Fibroblast of lung (primary cell): ENCODE data around the gene SLC6A19. TPM values are rescaled to one million over a fixed set of nuclear protein-coding genes. Genes with fewer than 3 reads are reported as not detected.

Experiments
- DNase-seq, 2 donors: peaks; one replicate each; pipeline versions ENCODE4 v3.0.0 to v3.0.0-alpha.2; 2010; ENCODE audit warnings: low read depth in 2 of 2
- H2AFZ ChIP-seq: 2 replicates; pipeline ENCODE4 v1.5.1; 2012; ENCODE audit warnings: low read length, control low read depth, inconsistent platforms
- H3K27ac ChIP-seq: 2 replicates; pipeline ENCODE4 v1.5.1; 2011; ENCODE audit warnings: low read length, control low read depth; ENCODE audit not compliant: insufficient read depth
- H3K27me3 ChIP-seq: 2 replicates; pipeline ENCODE4 v1.5.1; 2011; ENCODE audit warnings: mild to moderate bottlenecking, low read length; ENCODE audit not compliant: control insufficient read depth, insufficient read depth
- H3K36me3 ChIP-seq: 2 replicates; pipeline ENCODE4 v1.5.1; 2011; ENCODE audit warnings: low read length; ENCODE audit not compliant: control insufficient read depth, insufficient read depth
- H3K4me1 ChIP-seq: 2 replicates; pipeline ENCODE4 v1.5.1; 2011; ENCODE audit warnings: low read length; ENCODE audit not compliant: control insufficient read depth, insufficient read depth; ENCODE audit errors: extremely low read depth
- H3K4me2 ChIP-seq: 2 replicates; pipeline ENCODE4 v1.5.1; 2011; ENCODE audit warnings: low read length, control low read depth; ENCODE audit not compliant: insufficient read depth; ENCODE audit errors: extremely low read depth
- H3K4me3 ChIP-seq, 4 experiments: fragments of 200-600 bp in 1 of 4; sonication (generic) in 1 of 4; replicated peaks in 1 of 4; 2 replicates each; pipeline ENCODE4 v1.5.1; 2011 to 2016; ENCODE audit warnings: low read length in 4 of 4, low read depth in 3 of 4, mild to moderate bottlenecking in 3 of 4, control low read depth in 2 of 4, inconsistent platforms in 1 of 4, mixed read lengths in 1 of 4; ENCODE audit not compliant: insufficient read depth in 1 of 4; ENCODE audit errors: control extremely low read depth in 1 of 4
- H3K79me2 ChIP-seq: 2 replicates; pipeline ENCODE4 v1.5.1; 2012; ENCODE audit warnings: mild to moderate bottlenecking, low read length, inconsistent platforms; ENCODE audit not compliant: control insufficient read depth, insufficient read depth
- H3K9ac ChIP-seq: 2 replicates; pipeline ENCODE4 v1.5.1; 2011; ENCODE audit warnings: mild to moderate bottlenecking, low read length, control low read depth; ENCODE audit not compliant: insufficient read depth
- H3K9me3 ChIP-seq: 2 replicates; pipeline ENCODE4 v1.5.1; 2012; ENCODE audit warnings: low read depth, low read length; ENCODE audit not compliant: control insufficient read depth, insufficient read depth
- H4K20me1 ChIP-seq: 2 replicates; pipeline ENCODE4 v1.5.1; 2011; ENCODE audit warnings: low read length; ENCODE audit not compliant: control insufficient read depth, insufficient read depth; ENCODE audit errors: extremely low read depth
- EZH2 ChIP-seq: IDR thresholded peaks from 2 replicates; pipeline ENCODE4 v1.5.1; 2012; ENCODE audit warnings: low read length, control low read depth, mild to moderate bottlenecking; ENCODE audit errors: missing control alignments
- polyA plus RNA-seq, 2 donors: library from polyadenylated mRNA; depleted of rRNA in 1 of 2; stranded (reverse) in 1 of 2; unstranded in 1 of 2; fragments of >200 nt; gene quantifications; 2 replicates each; pipeline ENCODE4 v1.2.1, GENCODE V29; 2011 to 2012; ENCODE audit warnings: missing spikeins in 1 of 2
- total RNA-seq: library from RNA; depleted of rRNA; stranded (reverse); fragments of >200 nt; gene quantifications from 2 replicates; pipeline ENCODE4 v1.2.1, GENCODE V29; 2014
- TF ChIP-seq, protein P1 (sequence below), 2 donors: IDR thresholded peaks in 1 of 2; conservative IDR thresholded peaks in 1 of 2; 1 replicate in 1 of 2; 2 replicates in 1 of 2; pipeline ENCODE4 v1.5.1; 2011 to 2012; ENCODE audit warnings: low read length in 2 of 2, control low read depth in 1 of 2, inconsistent platforms in 1 of 2, low read depth in 1 of 2, mild to moderate bottlenecking in 1 of 2

The SLC6A19 gene
- total and polyA plus RNA-seq, 2 donors (not counting 1 experiment from before 2014, with no cell fraction given): not detected

DNA sequence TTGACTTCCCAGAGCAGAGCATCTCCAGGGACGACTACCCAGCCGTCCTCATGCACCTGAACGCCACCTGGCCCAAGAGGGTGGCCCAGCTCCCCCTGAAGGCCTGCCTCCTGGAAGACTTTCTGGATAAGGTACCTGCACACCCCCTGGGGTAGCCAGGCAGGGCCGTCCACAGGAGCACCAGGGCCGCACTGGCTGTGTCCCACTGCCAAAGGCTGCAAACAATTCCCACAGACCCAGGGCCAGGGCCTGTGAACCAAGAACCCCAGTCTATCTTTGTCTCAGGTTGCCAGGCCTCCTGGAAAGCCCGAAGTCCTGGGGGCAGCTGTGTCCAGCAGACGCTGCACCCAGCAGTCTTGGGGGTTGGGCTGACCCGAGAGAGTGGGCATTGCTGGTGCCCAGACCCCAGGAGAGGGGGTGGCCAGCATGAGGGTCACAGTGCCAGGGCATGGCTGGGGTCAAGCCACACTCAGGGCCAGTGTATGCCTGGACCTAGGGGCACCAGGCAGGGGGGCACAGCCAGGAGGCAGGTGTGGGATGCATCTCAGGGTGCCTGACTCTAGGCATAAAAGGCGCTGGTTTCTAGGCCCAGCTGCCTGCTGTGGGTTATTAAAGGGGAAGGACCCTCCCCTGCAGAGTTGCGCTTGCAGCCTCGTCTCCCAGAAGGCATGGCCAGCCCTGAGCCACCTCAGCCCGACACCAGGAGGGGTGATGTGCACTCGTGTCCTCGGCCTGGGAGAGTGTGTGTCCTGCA lies 41.5 kb downstream of the SLC6A19 start:
- no peak for TF ChIP-seq EZH2
- TF ChIP-seq, protein P1, sequence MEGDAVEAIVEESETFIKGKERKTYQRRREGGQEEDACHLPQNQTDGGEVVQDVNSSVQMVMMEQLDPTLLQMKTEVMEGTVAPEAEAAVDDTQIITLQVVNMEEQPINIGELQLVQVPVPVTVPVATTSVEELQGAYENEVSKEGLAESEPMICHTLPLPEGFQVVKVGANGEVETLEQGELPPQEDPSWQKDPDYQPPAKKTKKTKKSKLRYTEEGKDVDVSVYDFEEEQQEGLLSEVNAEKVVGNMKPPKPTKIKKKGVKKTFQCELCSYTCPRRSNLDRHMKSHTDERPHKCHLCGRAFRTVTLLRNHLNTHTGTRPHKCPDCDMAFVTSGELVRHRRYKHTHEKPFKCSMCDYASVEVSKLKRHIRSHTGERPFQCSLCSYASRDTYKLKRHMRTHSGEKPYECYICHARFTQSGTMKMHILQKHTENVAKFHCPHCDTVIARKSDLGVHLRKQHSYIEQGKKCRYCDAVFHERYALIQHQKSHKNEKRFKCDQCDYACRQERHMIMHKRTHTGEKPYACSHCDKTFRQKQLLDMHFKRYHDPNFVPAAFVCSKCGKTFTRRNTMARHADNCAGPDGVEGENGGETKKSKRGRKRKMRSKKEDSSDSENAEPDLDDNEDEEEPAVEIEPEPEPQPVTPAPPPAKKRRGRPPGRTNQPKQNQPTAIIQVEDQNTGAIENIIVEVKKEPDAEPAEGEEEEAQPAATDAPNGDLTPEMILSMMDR (conservative IDR thresholded peaks at IDR 0.05 in 1 of 2, IDR thresholded peaks at IDR 0.05 in 1 of 2; ENCODE audit: low read depth in 1 of 2, low read length in 2 of 2): no peak
- H3K9me3 ChIP-seq: no peaks in the 10 kb centered on the region
- no peaks in the 10 kb centered on the region for H3K36me3 ChIP-seq
- H3K27me3 ChIP-seq: no peaks in the 10 kb centered on the region
- DNase-seq: no peak
- no peak overlapping the region for H2AFZ ChIP-seq
- H3K9ac ChIP-seq: no peak overlapping the region
- no peaks in the 10 kb centered on the region for H3K4me1 ChIP-seq
- H3K4me2 ChIP-seq: no peak overlapping the region
- no peaks in the 10 kb centered on the region for H4K20me1 ChIP-seq
- no peak overlapping the region for H3K27ac ChIP-seq
- H3K4me3 ChIP-seq: no peak overlapping the region
- H3K79me2 ChIP-seq: no peaks in the 10 kb centered on the region

DNA sequence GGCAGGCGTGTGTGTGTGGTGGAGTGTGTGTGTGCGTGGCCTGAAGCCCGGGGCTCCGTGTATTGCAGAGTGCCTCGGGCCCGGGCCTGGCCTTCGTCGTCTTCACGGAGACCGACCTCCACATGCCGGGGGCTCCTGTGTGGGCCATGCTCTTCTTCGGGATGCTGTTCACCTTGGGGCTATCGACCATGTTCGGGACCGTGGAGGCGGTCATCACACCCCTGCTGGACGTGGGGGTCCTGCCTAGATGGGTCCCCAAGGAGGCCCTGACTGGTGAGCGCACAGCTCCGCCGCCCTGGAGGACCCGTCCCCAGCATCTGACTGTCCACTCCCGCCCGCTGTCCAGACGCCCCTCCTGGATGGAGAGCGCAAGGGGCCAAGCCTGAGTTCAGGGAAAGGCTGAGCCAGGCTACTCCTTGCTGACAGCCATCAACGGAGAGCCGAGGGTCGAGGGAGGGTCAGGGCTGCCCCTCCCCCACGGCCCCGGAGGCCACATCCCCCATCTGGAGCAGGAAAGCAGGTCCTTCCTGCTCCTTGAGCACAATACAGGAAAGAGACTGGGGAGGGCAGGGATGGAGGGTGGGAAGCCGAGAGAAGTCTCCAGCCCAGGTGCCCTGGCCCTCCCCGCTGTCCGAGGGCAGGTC lies 42.2 kb downstream of the SLC6A19 start:
- H3K27me3 ChIP-seq: no peaks in the 10 kb centered on the region
- no peaks in the 10 kb centered on the region for H3K36me3 ChIP-seq
- H3K4me3 ChIP-seq: no peak overlapping the region
- no peaks in the 10 kb centered on the region for H4K20me1 ChIP-seq
- no peak for TF ChIP-seq EZH2
- TF ChIP-seq, protein P1 (conservative IDR thresholded peaks at IDR 0.05 in 1 of 2, IDR thresholded peaks at IDR 0.05 in 1 of 2; ENCODE audit: low read depth in 1 of 2, low read length in 2 of 2): no peak
- no peaks in the 10 kb centered on the region for H3K79me2 ChIP-seq
- H2AFZ ChIP-seq: no peak overlapping the region
- no peaks in the 10 kb centered on the region for H3K4me1 ChIP-seq
- no peak overlapping the region for H3K9ac ChIP-seq
- H3K4me2 ChIP-seq: no peak overlapping the region
- H3K27ac ChIP-seq: no peak overlapping the region
- DNase-seq: no peak
- H3K9me3 ChIP-seq: no peaks in the 10 kb centered on the region

DNA sequence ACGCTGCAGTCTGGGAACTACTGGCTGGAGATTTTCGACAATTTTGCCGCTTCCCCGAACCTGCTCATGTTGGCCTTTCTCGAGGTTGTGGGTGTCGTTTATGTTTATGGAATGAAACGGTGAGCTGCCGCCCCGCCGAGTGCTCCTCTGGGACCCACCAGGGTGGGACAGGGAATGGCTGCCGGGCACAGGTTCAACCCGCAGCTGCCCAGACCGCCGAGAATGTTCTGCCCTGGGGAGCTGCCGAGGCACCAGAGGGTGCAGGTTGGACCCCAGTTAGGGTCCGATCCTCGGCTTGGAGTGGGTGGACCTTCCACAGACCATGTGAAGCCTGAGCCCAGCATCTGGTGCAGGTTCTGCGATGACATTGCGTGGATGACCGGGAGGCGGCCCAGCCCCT lies 42.9 kb downstream of the SLC6A19 start:
- no peak overlapping the region for H3K4me3 ChIP-seq
- H3K79me2 ChIP-seq: no peaks in the 10 kb centered on the region
- no peak overlapping the region for H3K27ac ChIP-seq
- H4K20me1 ChIP-seq: no peaks in the 10 kb centered on the region
- no peak overlapping the region for H3K4me2 ChIP-seq
- H3K36me3 ChIP-seq: no peaks in the 10 kb centered on the region
- H3K9me3 ChIP-seq: no peaks in the 10 kb centered on the region
- H3K4me1 ChIP-seq: no peaks in the 10 kb centered on the region
- no peaks in the 10 kb centered on the region for H3K27me3 ChIP-seq
- DNase-seq: no peak
- TF ChIP-seq, protein P1 (conservative IDR thresholded peaks at IDR 0.05 in 1 of 2, IDR thresholded peaks at IDR 0.05 in 1 of 2; ENCODE audit: low read depth in 1 of 2, low read length in 2 of 2): no peak
- no peak for TF ChIP-seq EZH2
- no peak overlapping the region for H2AFZ ChIP-seq
- no peak overlapping the region for H3K9ac ChIP-seq
